DND-41 (cell line): Measurements from ENCODE around the gene GBP5.

Source experiments
- EZH2 ChIP-seq: IDR thresholded peaks from 3 replicates; pipeline ENCODE4 v1.6.1; 2012; ENCODE audit warnings: borderline replicate concordance, low read depth, mild to moderate bottlenecking, moderate library complexity, low read length, inconsistent platforms; ENCODE audit not compliant: severe bottlenecking
- TF ChIP-seq, protein P1 (sequence below): IDR thresholded peaks from 2 replicates; pipeline ENCODE4 v1.5.1; 2012; ENCODE audit warnings: borderline replicate concordance, low read length, moderate library complexity, mild to moderate bottlenecking; ENCODE audit not compliant: poor library complexity, severe bottlenecking; ENCODE audit errors: extremely low read depth

DNA sequence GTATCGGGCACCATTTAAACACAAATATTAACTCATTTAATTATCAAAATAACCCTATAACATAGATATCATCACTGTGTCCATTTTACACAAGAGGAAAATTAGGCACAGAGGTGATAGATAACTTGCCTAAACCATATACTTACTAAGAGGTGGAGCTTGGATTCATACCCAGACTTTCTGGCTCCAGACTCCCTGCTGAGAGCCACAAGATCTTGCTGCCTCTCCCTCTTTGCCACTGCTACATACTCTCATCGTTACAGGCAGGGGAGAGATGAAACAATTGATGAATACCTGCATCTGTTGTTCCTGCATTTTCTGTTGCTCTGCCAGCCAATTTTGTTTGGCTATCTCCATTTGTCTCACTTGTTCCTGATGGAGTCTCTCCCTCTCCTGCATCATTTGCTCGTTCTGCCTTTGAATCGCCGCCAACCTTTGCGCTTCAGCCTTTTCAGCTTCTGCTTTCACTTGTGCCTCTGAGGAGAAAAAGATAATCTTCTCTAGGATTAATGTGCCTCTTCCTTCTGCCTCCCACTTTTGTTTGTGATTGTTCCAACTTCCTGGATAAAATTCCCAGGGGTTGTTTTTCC lies 10.6 kb downstream of the GBP5 start:
- TF ChIP-seq, protein P1, sequence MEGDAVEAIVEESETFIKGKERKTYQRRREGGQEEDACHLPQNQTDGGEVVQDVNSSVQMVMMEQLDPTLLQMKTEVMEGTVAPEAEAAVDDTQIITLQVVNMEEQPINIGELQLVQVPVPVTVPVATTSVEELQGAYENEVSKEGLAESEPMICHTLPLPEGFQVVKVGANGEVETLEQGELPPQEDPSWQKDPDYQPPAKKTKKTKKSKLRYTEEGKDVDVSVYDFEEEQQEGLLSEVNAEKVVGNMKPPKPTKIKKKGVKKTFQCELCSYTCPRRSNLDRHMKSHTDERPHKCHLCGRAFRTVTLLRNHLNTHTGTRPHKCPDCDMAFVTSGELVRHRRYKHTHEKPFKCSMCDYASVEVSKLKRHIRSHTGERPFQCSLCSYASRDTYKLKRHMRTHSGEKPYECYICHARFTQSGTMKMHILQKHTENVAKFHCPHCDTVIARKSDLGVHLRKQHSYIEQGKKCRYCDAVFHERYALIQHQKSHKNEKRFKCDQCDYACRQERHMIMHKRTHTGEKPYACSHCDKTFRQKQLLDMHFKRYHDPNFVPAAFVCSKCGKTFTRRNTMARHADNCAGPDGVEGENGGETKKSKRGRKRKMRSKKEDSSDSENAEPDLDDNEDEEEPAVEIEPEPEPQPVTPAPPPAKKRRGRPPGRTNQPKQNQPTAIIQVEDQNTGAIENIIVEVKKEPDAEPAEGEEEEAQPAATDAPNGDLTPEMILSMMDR, result no peak
- TF ChIP-seq EZH2, result no peak
